Right atrium auricular region (tissue), 2 donors: Measurements from ENCODE around the gene RHO. TPM values are rescaled to one million over a fixed set of nuclear protein-coding genes. Genes with fewer than 3 reads are reported as not detected.

Experiments used
- DNase-seq: peaks from one replicate; pipeline ENCODE4 v3.0.0-alpha.2; 2019; ENCODE audit warnings: low spot score
- H3K27ac ChIP-seq, 2 donors: fragments of 200-600 bp; sonication (generic); 1 replicate in 1 of 2; 2 replicates in 1 of 2; pipeline ENCODE4 v1.5.1; 2016 to 2019
- H3K27me3 ChIP-seq, 2 donors: fragments of 200-600 bp; sonication (generic); one replicate each; pipeline versions ENCODE4 v1.5.1 to v1.6.0; 2017 to 2019
- H3K36me3 ChIP-seq: fragments of 200-600 bp; sonication (generic); one replicate; pipeline ENCODE4 v1.5.1; 2016
- H3K4me1 ChIP-seq, 2 donors: fragments of 200-600 bp; sonication (generic); one replicate each; pipeline versions ENCODE4 v1.5.1 to v1.6.0; 2017 to 2019
- H3K4me3 ChIP-seq, 2 donors: fragments of 200-600 bp; sonication (generic); 1 replicate in 1 of 2; 2 replicates in 1 of 2; pipeline ENCODE4 v1.5.1; 2017 to 2019; ENCODE audit warnings: mild to moderate bottlenecking in 1 of 2, moderate library complexity in 1 of 2
- H3K9me3 ChIP-seq, 2 donors: fragments of 200-600 bp; sonication (generic); one replicate each; pipeline ENCODE4 v1.5.1; 2019
- total RNA-seq, 2 donors: library from RNA; depleted of rRNA; stranded (reverse); fragments of >200 nt; gene quantifications; one replicate each; pipeline ENCODE4 v1.1.0, GENCODE V29; 2016
- TF ChIP-seq, protein P1 (sequence below), 2 donors: fragments of 200-600 bp; sonication (generic); IDR thresholded peaks; one replicate each; pipeline ENCODE4 v1.5.1; 2019; ENCODE audit warnings: antibody characterized with exemption in 2 of 2

RHO gene
- total RNA-seq, 2 donors from 2014 or later: not detected

DNA sequence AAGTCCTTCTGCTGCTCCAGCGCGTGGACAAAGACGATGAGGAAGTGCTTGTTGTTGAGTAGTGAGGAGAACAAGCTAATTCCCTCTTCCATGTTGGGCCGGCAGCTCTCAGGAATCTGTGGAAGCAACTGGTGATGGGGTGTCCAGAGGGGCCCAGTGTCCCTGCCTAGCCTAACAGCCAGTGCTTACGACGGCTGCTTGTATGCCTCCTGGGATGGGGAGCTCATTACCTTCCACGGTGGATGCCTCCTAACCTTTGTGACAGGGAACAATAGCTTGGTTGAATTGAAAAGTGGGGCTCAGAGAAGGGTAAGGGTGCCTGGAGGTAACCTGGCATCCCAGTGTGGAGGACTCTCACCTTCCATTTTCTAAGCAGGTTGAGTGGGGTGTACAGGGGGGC, 37.5 kb downstream of the RHO start:
- DNase-seq: no peak
- Histone ChIP-seq H3K27me3 (no peaks in the 10 kb centered on the region), H3K9me3 (no peaks in the 10 kb centered on the region), H3K4me1 (peaks cover 0 to 48% of the 10 kb centered on the region in 2 donors), H3K27ac (no peak overlapping the region), H3K4me3 (no peak overlapping the region), H3K36me3 (peaks cover 45% of the 10 kb centered on the region)
- TF ChIP-seq, protein P1, sequence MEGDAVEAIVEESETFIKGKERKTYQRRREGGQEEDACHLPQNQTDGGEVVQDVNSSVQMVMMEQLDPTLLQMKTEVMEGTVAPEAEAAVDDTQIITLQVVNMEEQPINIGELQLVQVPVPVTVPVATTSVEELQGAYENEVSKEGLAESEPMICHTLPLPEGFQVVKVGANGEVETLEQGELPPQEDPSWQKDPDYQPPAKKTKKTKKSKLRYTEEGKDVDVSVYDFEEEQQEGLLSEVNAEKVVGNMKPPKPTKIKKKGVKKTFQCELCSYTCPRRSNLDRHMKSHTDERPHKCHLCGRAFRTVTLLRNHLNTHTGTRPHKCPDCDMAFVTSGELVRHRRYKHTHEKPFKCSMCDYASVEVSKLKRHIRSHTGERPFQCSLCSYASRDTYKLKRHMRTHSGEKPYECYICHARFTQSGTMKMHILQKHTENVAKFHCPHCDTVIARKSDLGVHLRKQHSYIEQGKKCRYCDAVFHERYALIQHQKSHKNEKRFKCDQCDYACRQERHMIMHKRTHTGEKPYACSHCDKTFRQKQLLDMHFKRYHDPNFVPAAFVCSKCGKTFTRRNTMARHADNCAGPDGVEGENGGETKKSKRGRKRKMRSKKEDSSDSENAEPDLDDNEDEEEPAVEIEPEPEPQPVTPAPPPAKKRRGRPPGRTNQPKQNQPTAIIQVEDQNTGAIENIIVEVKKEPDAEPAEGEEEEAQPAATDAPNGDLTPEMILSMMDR (IDR thresholded peaks at IDR 0.05): no peak

DNA sequence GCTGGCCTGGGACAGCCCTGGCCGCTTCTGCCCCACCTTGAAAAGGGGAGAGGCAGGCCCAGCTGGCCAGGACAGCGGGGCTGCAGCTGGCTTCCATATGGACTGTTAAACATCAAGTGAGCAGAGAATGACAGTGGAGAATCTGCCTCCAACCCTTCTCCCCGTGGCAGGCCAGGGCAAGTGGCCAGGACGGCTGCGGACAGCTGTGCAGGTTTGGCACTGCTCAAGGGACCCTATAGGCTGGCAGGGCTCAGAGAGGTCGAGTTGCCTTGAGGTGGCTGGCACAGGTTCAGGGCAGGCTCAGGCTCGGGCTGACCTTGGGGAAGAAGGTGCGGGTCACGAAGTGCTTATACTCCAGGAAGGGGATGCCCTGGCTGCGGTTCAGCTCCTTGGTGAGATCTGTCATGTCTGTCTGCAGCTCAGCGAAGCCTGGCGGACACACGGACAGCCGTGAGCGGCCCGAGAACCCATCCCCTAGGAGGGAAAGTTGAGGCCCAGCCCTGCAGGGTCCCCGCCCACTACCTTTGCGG, 38.8 kb downstream of the RHO start:
- peaks cover 54% of the 10 kb centered on the region for H3K36me3 ChIP-seq
- no peak overlapping the region for H3K27ac ChIP-seq
- no peak overlapping the region for H3K4me3 ChIP-seq
- TF ChIP-seq, protein P1 (IDR thresholded peaks at IDR 0.05): no peak
- no peaks in the 10 kb centered on the region for H3K9me3 ChIP-seq
- no peak for DNase-seq
- H3K27me3 ChIP-seq: no peaks in the 10 kb centered on the region
- H3K4me1 ChIP-seq: peaks cover 0 to 35% of the 10 kb centered on the region in 2 donors

DNA sequence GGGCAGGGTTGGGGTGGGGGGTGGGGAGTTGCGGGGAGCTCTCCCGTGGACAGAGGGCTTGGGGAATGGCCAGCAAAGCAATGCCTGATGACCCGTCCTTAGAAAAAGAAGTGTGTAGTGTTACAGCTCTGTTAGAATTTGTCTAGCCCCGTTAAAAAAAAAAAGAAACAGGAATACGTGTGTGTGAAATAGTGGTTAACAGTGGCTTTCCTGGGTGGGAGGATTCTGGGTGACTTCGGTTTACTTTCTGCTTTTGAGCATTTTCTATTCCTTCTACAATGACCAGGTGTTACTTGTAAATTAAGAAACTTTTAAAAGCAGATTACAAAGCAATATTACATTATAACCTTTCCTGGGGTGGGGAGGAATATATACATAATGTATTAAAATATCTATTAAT, 39.5 kb downstream of the RHO start:
- no peak overlapping the region for H3K4me3 ChIP-seq
- H3K27ac ChIP-seq: no peak overlapping the region
- no peak for DNase-seq
- TF ChIP-seq, protein P1 (IDR thresholded peaks at IDR 0.05): no peak
- no peaks in the 10 kb centered on the region for H3K27me3 ChIP-seq
- H3K36me3 ChIP-seq: peaks cover 58% of the 10 kb centered on the region
- H3K4me1 ChIP-seq: peaks cover 0 to 29% of the 10 kb centered on the region in 2 donors
- H3K9me3 ChIP-seq: no peaks in the 10 kb centered on the region

DNA sequence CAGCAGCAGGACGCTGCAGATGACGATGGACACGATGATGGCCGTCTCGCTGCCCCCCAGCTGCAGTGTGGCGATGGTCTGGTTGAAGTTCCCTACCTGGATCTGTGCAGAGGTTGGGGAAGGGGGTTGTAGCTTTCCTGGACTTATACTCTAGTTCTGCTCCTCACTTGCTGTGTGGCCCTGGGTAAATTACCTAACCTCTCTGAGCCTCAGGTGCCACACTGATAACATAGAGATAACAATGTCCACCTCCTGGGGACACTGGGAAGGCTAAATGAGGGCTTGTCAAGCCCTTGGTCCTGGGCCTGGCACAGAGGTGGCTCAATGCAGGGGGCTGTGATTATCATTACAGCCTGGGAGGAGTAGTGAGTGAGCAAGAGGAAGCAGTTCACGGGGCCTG, 41.4 kb downstream of the RHO start:
- Histone ChIP-seq H3K36me3 (peaks cover 70% of the 10 kb centered on the region), H3K27ac (no peak overlapping the region), H3K4me3 (no peak overlapping the region), H3K4me1 (peaks cover 0 to 10% of the 10 kb centered on the region in 2 donors), H3K9me3 (no peaks in the 10 kb centered on the region), H3K27me3 (no peaks in the 10 kb centered on the region)
- TF ChIP-seq, protein P1 (IDR thresholded peaks at IDR 0.05): no peak
- DNase-seq: no peak

DNA sequence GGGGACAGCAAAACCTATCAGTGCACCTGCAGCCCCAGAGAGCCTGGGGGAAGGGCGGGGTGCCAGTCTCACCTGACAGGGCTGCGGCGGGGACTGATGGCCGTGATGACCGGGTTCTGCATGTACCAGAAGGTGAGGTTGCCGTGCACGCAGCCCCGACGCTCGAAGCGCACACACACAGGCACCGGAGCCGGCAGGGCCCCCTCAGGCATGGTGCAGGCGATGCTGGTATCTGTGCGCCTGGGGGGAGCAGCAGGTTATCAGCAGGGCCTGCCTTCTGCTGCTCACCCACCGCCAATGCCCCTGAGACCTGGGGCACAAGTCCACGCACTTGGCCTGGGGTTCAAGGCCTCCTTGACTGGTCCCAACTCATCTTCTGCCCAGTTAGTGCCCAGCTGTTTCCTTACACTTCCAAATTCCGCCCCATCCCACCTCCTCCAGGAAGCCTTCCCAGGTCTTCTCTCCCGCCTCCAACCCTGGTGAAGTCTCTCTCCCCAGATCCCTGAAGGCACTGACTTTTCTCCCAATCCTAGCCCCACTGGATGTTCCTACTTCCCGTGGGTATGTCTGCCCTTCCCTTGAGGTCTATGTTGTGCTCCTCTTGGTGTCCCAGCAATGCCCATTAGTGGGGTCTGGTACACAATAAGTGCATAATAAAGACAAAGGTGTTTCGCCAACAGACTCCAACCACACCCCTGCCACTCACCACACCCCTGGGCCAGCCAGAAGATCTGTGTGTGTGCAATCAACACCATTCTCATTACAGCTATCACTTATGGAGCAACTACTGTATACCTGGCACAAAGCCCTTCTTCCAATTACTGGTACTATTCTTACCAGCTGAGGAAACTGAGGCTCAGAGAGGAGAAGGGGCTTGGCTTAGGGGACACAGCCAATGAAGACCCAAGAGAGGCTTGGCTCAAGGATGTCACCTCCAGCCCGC, 43.4 kb downstream of the RHO start:
- Histone ChIP-seq H3K27ac (no peak overlapping the region), H3K27me3 (no peaks in the 10 kb centered on the region), H3K9me3 (no peaks in the 10 kb centered on the region), H3K4me1 (peaks cover 0 to 8% of the 10 kb centered on the region in 2 donors), H3K36me3 (peaks cover 50% of the 10 kb centered on the region), H3K4me3 (no peak overlapping the region)
- DNase-seq: no peak
- TF ChIP-seq, protein P1 (IDR thresholded peaks at IDR 0.05): no peak
